GM13976 (cell line): ENCODE measurements around the gene SEPHS2.

Source experiments
- DNase-seq: peaks from one replicate; pipeline ENCODE4 v3.0.0; 2012; ENCODE audit warnings: low spot score
- CTCF ChIP-seq: IDR thresholded peaks from 2 replicates; pipeline ENCODE4 v1.5.1; 2012; ENCODE audit warnings: borderline replicate concordance, mild to moderate bottlenecking; ENCODE audit not compliant: insufficient read depth; ENCODE audit errors: extremely low read depth, missing control alignments, control extremely low read depth
- in situ Hi-C: fragments of 300-500 bp; cut with MboI; formaldehyde crosslinking; loops from one replicate; pipeline ENCODE4 v1.12.0; 2022; ENCODE audit warnings: low sequenced_read_pairs, mixed read lengths, inconsistent platforms; ENCODE audit not compliant: unreplicated experiment

The SEPHS2 gene

GRCh38 chr16:30409125-30410060 is 36.3 kb downstream of the SEPHS2 start:
- peak; percentile 93 for TF ChIP-seq CTCF
- in situ Hi-C loops = loop anchor here (25.0 kb wide), 2 partner anchors 222 to 297 kb away; partner anchors contain the start of genes BOLA2B, CORO1A, GDPD3 and MAPK3
- DNase-seq = peak; percentile 87

- DNase-seq = no peak
- TF ChIP-seq CTCF = no peak
- in situ Hi-C loops = loop anchor here (25.0 kb wide), 2 partner anchors 221 to 296 kb away; partner anchors contain the start of genes BOLA2B, CORO1A, GDPD3 and MAPK3
These were observed 37.7 kb downstream of the SEPHS2 start for GRCh38 chr16:30407804-30408534.

- TF ChIP-seq CTCF = no peak
- in situ Hi-C loops = loop anchor here (25.0 kb wide), 2 partner anchors 220 to 295 kb away; partner anchors contain the start of genes BOLA2B, CORO1A, GDPD3 and MAPK3
- peak; percentile 95 for DNase-seq
These were observed 38.4 kb downstream of the SEPHS2 start, which contains the start of gene ZNF771 for GRCh38 chr16:30407102-30407803. ZNF771 (plus strand) TSS chr16:30407606; CDS start chr16:30408054, 448 bp downstream.

GRCh38 chr16:30406795-30407101 is 38.9 kb downstream of the SEPHS2 start:
- no peak for DNase-seq
- in situ Hi-C loops = loop anchor here (25.0 kb wide), 2 partner anchors 219 to 294 kb away; partner anchors contain the start of genes BOLA2B, CORO1A, GDPD3 and MAPK3
- no peak for TF ChIP-seq CTCF

- no peak for TF ChIP-seq CTCF
- DNase-seq = no peak
- in situ Hi-C loops = loop anchor here (25.0 kb wide), 2 partner anchors 215 to 290 kb away; partner anchors contain the start of genes BOLA2B, CORO1A, GDPD3 and MAPK3
These were observed 43.8 kb downstream of the SEPHS2 start for GRCh38 chr16:30401768-30402425.
